Measurements from ENCODE around the gene CAMK4. TPM values are rescaled to one million over a fixed set of nuclear protein-coding genes. Genes with fewer than 3 reads are reported as not detected.

CAMK4 gene
- polyA plus RNA-seq, 1 donor (not counting 4 experiments of a cell fraction or from before 2014, with no cell fraction given), result 0.45 TPM

- no peak overlapping the region for H3K9ac ChIP-seq (ENCODE audit: control insufficient read depth, extremely low read depth, insufficient read depth, low read length)
- dilution Hi-C loops (cut with MboI; ENCODE audit: extremely low pct_ligation_motif_present, low sequenced_read_pairs), result no loop called here
- H3K9me3 ChIP-seq (ENCODE audit: control insufficient read depth, low read depth, low read length), result no peaks in the 10 kb centered on the region
- no peak overlapping the region for H3K4me3 ChIP-seq (ENCODE audit: control insufficient read depth in 2 of 3, extremely low read depth in 1 of 3, insufficient read depth in 2 of 3, low read depth in 1 of 3, low read length in 3 of 3)
- no peak overlapping the region for H3K27ac ChIP-seq (ENCODE audit: control insufficient read depth, insufficient read depth, low read length)
- H3K79me2 ChIP-seq (ENCODE audit: control insufficient read depth, insufficient read depth, low read length), result no peaks in the 10 kb centered on the region
- no peaks in the 10 kb centered on the region for H3K36me3 ChIP-seq (ENCODE audit: control insufficient read depth in 2 of 2, extremely low read depth in 1 of 2, insufficient read depth in 2 of 2, low read length in 2 of 2)
- TF ChIP-seq, protein P1, sequence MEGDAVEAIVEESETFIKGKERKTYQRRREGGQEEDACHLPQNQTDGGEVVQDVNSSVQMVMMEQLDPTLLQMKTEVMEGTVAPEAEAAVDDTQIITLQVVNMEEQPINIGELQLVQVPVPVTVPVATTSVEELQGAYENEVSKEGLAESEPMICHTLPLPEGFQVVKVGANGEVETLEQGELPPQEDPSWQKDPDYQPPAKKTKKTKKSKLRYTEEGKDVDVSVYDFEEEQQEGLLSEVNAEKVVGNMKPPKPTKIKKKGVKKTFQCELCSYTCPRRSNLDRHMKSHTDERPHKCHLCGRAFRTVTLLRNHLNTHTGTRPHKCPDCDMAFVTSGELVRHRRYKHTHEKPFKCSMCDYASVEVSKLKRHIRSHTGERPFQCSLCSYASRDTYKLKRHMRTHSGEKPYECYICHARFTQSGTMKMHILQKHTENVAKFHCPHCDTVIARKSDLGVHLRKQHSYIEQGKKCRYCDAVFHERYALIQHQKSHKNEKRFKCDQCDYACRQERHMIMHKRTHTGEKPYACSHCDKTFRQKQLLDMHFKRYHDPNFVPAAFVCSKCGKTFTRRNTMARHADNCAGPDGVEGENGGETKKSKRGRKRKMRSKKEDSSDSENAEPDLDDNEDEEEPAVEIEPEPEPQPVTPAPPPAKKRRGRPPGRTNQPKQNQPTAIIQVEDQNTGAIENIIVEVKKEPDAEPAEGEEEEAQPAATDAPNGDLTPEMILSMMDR (optimal IDR thresholded peaks at IDR 0.05 in 1 of 3, IDR thresholded peaks at IDR 0.05 in 1 of 3, conservative IDR thresholded peaks at IDR 0.05 in 1 of 3; ENCODE audit: extremely low read depth in 1 of 3, insufficient read depth in 2 of 3, low read length in 3 of 3), result no peak
- no peak for TF ChIP-seq EZH2 (IDR thresholded peaks at IDR 0.05; ENCODE audit: low read length)
- H3K4me1 ChIP-seq (ENCODE audit: control insufficient read depth, extremely low read depth, insufficient read depth, low read length), result peaks cover 12% of the 10 kb centered on the region
- FAIRE-seq (no peak), DNase-seq (ENCODE audit: low read depth, low spot score) (no peak)
- H4K20me1 ChIP-seq (ENCODE audit: control insufficient read depth, extremely low read depth, insufficient read depth, low read length), result no peaks in the 10 kb centered on the region
- no peak overlapping the region for H3K4me2 ChIP-seq (ENCODE audit: control insufficient read depth, extremely low read depth, insufficient read depth, low read depth, low read length)
- no peak overlapping the region for H2AFZ ChIP-seq (ENCODE audit: control insufficient read depth, low read length)
- no peaks in the 10 kb centered on the region for H3K27me3 ChIP-seq (ENCODE audit: control insufficient read depth, extremely low read depth, insufficient read depth, low read length)
- no peaks in the 10 kb centered on the region for H3K9me1 ChIP-seq (ENCODE audit: control insufficient read depth, extremely low read depth, insufficient read depth, low read length)
Observed at GRCh38 chr5:111383288-111383970, 159.2 kb downstream of the CAMK4 start.

DNA sequence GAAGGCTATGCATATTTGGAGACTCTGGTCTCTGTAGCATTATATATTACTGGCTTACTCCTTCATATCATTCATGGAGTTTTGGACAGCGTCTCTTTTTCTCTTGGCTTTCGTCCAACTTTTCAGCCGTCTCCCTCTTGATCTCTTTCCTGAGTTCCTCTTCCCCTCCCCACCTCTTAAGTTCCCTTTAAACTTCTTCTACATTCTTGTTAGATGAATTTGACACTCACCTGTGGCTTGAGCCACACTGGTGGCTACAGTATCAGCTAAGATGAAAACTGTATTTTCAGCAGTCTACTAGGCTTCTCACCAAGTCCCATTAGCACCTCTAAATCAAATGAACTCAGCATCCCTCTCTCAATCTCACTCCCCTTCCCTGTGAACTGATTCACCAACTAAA is 160.0 kb downstream of the CAMK4 start:
- Histone ChIP-seq H3K4me2 (ENCODE audit: control insufficient read depth, extremely low read depth, insufficient read depth, low read depth, low read length) (no peak overlapping the region), H3K4me1 (ENCODE audit: control insufficient read depth, extremely low read depth, insufficient read depth, low read length) (peaks cover 18% of the 10 kb centered on the region), H3K4me3 (ENCODE audit: control insufficient read depth in 2 of 3, extremely low read depth in 1 of 3, insufficient read depth in 2 of 3, low read depth in 1 of 3, low read length in 3 of 3) (no peak overlapping the region), H3K79me2 (ENCODE audit: control insufficient read depth, insufficient read depth, low read length) (no peaks in the 10 kb centered on the region), H3K27me3 (ENCODE audit: control insufficient read depth, extremely low read depth, insufficient read depth, low read length) (no peaks in the 10 kb centered on the region), H4K20me1 (ENCODE audit: control insufficient read depth, extremely low read depth, insufficient read depth, low read length) (no peaks in the 10 kb centered on the region), H3K9ac (ENCODE audit: control insufficient read depth, extremely low read depth, insufficient read depth, low read length) (no peak overlapping the region), H3K27ac (ENCODE audit: control insufficient read depth, insufficient read depth, low read length) (no peak overlapping the region), H3K36me3 (ENCODE audit: control insufficient read depth in 2 of 2, extremely low read depth in 1 of 2, insufficient read depth in 2 of 2, low read length in 2 of 2) (no peaks in the 10 kb centered on the region), H2AFZ (ENCODE audit: control insufficient read depth, low read length) (no peak overlapping the region), H3K9me1 (ENCODE audit: control insufficient read depth, extremely low read depth, insufficient read depth, low read length) (no peaks in the 10 kb centered on the region), H3K9me3 (ENCODE audit: control insufficient read depth, low read depth, low read length) (no peaks in the 10 kb centered on the region)
- TF ChIP-seq EZH2 (IDR thresholded peaks at IDR 0.05; ENCODE audit: low read length), result no peak
- TF ChIP-seq, protein P1 (optimal IDR thresholded peaks at IDR 0.05 in 1 of 3, IDR thresholded peaks at IDR 0.05 in 1 of 3, conservative IDR thresholded peaks at IDR 0.05 in 1 of 3; ENCODE audit: extremely low read depth in 1 of 3, insufficient read depth in 2 of 3, low read length in 3 of 3), result no peak
- peak; percentile 64 for FAIRE-seq
- dilution Hi-C loops (cut with MboI; ENCODE audit: extremely low pct_ligation_motif_present, low sequenced_read_pairs), result no loop called here
- no peak for DNase-seq (ENCODE audit: low read depth, low spot score)

Data from keratinocyte (primary cell).